CD4-positive, alpha-beta T cell treated with Interleukin-10 for 1 hour (primary cell): ENCODE results near the gene DNAJC7.
"Not testable (repeated sequence)": the region's sequence is repeated elsewhere in the genome, so short reads cannot be mapped to it uniquely, and the experiment has no call there.

ENCODE experiments used
- DNase-seq: peaks from one replicate; pipeline ENCODE4 v3.0.0-alpha.2; 2020

The DNAJC7 gene

DNA sequence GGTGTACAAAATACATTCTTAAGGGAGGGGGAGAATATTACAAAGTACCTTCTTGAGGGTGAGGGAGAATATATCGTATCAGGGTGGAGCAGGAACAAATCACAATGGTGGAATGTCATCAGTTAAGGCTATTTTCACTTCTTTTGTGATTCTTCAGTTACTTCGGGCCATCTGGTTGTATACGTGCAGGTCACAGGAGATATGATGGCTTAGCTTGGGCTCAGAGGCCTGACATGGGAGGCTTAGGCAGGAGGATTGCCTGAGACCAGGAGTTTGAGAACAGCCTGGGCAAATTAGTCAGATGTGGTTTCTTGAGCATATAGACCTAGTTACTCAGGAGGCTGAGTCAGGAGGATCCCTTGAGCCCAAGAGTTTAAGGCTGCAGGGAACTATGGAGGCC lies 73.7 kb downstream of the DNAJC7 start:
- DNase-seq = no peak

GRCh38 chr17:41942626-41943373 lies 74.4 kb downstream of the DNAJC7 start:
- no peak for DNase-seq

GRCh38 chr17:41941168-41941567 lies 76.1 kb downstream of the DNAJC7 start:
- DNase-seq = no peak

- no peak for DNase-seq
These were observed 77.5 kb downstream of the DNAJC7 start for GRCh38 chr17:41939693-41940090.

GRCh38 chr17:41939044-41939692 lies 78.1 kb downstream of the DNAJC7 start:
- DNase-seq = no peak

- no peak for DNase-seq
These were observed 79.0 kb downstream of the DNAJC7 start for GRCh38 chr17:41937970-41938954.

DNA sequence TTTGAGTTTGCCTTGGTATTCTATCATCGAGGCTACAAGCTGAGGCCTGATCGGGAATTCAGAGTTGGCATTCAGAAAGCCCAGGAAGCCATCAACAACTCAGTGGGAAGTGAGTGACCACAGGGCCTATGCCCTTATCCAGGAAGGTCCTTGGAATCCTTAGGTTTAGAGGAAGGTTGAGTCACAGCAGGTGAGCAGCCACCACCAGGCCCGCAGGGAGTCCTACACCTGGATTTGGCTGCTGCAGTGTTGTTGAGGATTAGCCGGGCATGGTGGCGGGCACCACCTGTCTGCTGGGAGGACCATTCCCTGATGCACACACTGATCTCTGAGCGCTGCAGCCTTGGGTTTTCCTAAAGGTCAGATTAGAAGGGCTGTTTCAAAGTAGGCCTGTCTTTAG lies 81.6 kb downstream of the DNAJC7 start:
- no peak for DNase-seq

DNA sequence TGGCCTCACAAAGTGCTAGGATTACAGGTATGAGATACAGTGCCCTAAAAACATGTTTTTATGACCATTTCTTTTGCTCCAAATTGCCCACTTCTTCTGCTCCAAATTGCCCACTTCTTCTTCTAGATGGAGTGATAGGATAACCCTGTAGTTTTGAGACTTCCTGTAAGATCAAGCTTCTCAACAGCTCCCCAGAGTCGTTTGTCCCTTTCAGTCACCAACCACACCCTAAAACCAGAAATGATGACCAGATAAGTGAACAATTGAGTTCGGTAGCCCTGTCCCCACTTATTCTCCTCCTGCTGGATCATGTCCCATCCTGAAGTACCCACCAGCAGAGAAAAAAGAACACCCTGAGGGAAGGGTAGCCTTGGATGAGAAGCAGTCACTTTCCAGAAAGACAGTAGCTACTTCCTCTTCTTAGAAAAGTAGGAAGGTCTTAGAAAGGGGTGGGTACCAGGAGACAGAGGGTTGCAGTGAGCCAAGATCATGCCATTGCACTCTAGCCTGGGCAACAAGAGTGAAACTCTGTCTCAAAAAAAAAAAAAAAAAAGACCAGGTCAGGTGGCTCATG lies 84.3 kb downstream of the DNAJC7 start:
- no peak for DNase-seq

DNA sequence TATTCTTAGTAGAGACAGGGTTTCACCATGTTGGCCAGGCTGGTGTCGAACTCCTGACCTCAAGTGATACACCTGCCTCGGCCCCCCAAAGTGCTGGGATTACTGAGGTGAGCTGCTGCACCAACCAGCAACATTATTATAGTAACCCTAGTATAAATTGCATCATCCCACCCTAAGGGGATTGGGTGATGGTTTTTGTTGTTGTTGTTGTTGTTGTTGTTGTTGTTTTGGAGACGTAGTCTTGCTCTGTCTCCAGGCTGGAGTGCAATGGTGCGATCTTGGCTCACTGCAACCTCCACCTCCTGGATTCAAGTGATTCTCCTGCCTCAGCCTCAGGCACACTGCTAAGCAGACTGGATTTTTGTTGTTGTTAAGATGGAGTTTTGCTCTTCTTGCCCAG lies 85.5 kb downstream of the DNAJC7 start:
- DNase-seq = not testable (repeated sequence)

DNA sequence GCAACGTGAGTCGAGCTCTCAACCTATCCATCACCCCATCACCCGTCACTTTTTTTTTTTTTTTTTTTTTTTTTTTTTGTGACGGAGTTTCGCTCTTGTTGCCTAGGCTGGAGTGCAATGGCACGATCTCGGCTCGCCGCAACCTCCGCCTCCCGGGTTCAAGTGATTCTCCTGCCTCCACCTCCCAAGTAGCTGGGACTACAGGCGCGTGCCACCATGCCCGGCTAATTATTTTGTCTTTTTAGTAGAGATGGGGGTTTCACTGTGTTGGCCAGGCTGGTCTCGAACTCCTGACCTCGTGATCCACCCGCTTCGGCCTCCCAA lies 86.4 kb downstream of the DNAJC7 start:
- not testable (repeated sequence) for DNase-seq

- peak; percentile 96 for DNase-seq
These were observed 87.0 kb downstream of the DNAJC7 start, which contains the start of gene ODAD4 for GRCh38 chr17:41930009-41930832. Gene ODAD4, plus strand, starts transcription at chr17:41930617. Its CDS starts 107 bp downstream, at chr17:41930724.

DNA sequence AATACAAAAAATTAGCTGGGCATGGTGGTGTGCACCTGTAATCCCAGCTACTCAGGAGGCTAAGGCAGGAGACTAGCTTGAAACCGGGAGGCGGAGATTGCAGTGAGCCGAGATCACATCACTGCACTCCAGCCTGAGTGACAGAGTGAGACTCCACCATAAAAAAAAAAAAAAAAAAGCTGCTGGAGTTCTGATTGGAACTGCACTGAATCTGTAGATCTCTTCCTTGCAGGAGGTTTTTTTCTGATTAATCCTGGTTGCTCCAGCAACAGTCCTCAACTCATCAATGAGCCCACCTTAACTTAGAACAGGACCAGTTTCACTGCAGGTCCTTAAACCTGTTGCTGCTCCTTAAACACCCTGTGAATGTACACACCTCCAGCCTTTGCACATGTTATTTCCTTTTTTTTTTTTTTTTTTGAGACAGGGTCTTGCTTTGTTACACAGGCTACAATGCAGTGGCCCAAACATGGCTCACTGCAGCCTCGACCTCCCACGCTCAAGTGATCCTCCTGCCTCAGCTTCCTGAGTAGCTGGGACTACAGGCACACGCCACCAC lies 88.5 kb downstream of the DNAJC7 start:
- no peak for DNase-seq
